GM23338 (cell line): ENCODE data around the gene HSFX1. TPM values are rescaled to one million over a fixed set of nuclear protein-coding genes. Genes with fewer than 3 reads are reported as not detected.

Experiments
- ATAC-seq: fragments of 200-7000 bp; cut with Tn5 transposase; 3 replicates; pipeline ENCODE4 v1.9.1; 2020
- DNase-seq: peaks from one replicate; pipeline ENCODE4 v3.0.0-alpha.2; 2015; ENCODE audit warnings: low spot score
- H2AFZ ChIP-seq: fragments of 200-600 bp; sonication (generic); 2 replicates; pipeline ENCODE4 v1.8.0; 2016; ENCODE audit warnings: antibody characterized with exemption, mild to moderate bottlenecking, moderate library complexity
- H3F3A ChIP-seq: fragments of 200-600 bp; sonication (generic); replicated peaks from 2 replicates; pipeline ENCODE4 v1.8.0; 2017; ENCODE audit warnings: antibody characterized with exemption, mixed run types, low read depth
- H3K27ac ChIP-seq: fragments of 200-600 bp; sonication (generic); 2 replicates; pipeline ENCODE4 v1.6.1; 2016; ENCODE audit warnings: low read depth
- H3K27me3 ChIP-seq: fragments of 200-600 bp; sonication (generic); 2 replicates; pipeline ENCODE4 v1.8.0; 2016; ENCODE audit warnings: mild to moderate bottlenecking, mixed run types, moderate library complexity; ENCODE audit not compliant: insufficient read depth
- H3K36me3 ChIP-seq: fragments of 200-600 bp; sonication (generic); 2 replicates; pipeline ENCODE4 v1.8.0; 2016; ENCODE audit warnings: mild to moderate bottlenecking; ENCODE audit not compliant: insufficient read depth
- H3K4me1 ChIP-seq: fragments of 200-600 bp; sonication (generic); 2 replicates; pipeline ENCODE4 v1.8.0; 2016; ENCODE audit warnings: mild to moderate bottlenecking, moderate library complexity; ENCODE audit not compliant: insufficient read depth
- H3K4me2 ChIP-seq: fragments of 200-600 bp; sonication (generic); 2 replicates; pipeline ENCODE4 v1.7.1; 2017; ENCODE audit warnings: mixed run types
- H3K4me3 ChIP-seq: fragments of 200-600 bp; sonication (generic); 2 replicates; pipeline ENCODE4 v1.6.1; 2016; ENCODE audit warnings: mixed run types
- H3K79me2 ChIP-seq: fragments of 200-600 bp; sonication (generic); replicated peaks from 2 replicates; pipeline ENCODE4 v1.8.0; 2017; ENCODE audit warnings: mild to moderate bottlenecking; ENCODE audit not compliant: insufficient read depth
- H3K9me2 ChIP-seq: fragments of 200-600 bp; sonication (generic); 2 replicates; pipeline ENCODE4 v1.8.0; 2017; ENCODE audit not compliant: insufficient read depth
- H4K20me1 ChIP-seq: fragments of 200-600 bp; sonication (generic); replicated peaks from 2 replicates; pipeline ENCODE4 v1.8.0; 2017; ENCODE audit warnings: mild to moderate bottlenecking; ENCODE audit not compliant: insufficient read depth
- H3K27ac Mint-ChIP-seq: 2 replicates; pipeline ENCODE4 v1.8.0; 2020; ENCODE audit warnings: inconsistent platforms, mild to moderate bottlenecking, moderate library complexity, mixed read lengths
- H3K27me3 Mint-ChIP-seq: 3 replicates; pipeline ENCODE4 v1.8.0; 2022; ENCODE audit warnings: low read depth, mild to moderate bottlenecking, moderate library complexity, mixed read lengths, inconsistent platforms; ENCODE audit not compliant: insufficient read depth, poor library complexity
- H3K36me3 Mint-ChIP-seq: 3 replicates; pipeline ENCODE4 v1.8.0; 2021; ENCODE audit warnings: low read depth, mild to moderate bottlenecking, inconsistent platforms, moderate library complexity, mixed read lengths
- H3K4me1 Mint-ChIP-seq: 3 replicates; pipeline ENCODE4 v1.8.0; 2020; ENCODE audit warnings: mild to moderate bottlenecking, inconsistent platforms, mixed read lengths
- H3K4me3 Mint-ChIP-seq: 3 replicates; pipeline ENCODE4 v1.8.0; 2021; ENCODE audit warnings: moderate library complexity, mild to moderate bottlenecking, inconsistent platforms, mixed read lengths
- H3K9me3 Mint-ChIP-seq: 3 replicates; pipeline ENCODE4 v1.8.0; 2020; ENCODE audit warnings: moderate library complexity, mild to moderate bottlenecking, inconsistent platforms, mixed read lengths
- CREB1 ChIP-seq: fragments of 250-450 bp; sonication (Bioruptor Pico); IDR thresholded peaks from 2 replicates; pipeline ENCODE4 v1.5.0; 2020; ENCODE audit warnings: low read depth, mild to moderate bottlenecking, moderate library complexity
- EZH2phosphoT487 ChIP-seq: fragments of 200-600 bp; sonication (generic); IDR thresholded peaks from one replicate; pipeline ENCODE4 v1.8.1; 2018; ENCODE audit warnings: antibody characterized with exemption; ENCODE audit not compliant: unreplicated experiment
- JUNB ChIP-seq: IDR thresholded peaks from one replicate; pipeline ENCODE4 v1.6.1; 2016; ENCODE audit warnings: antibody characterized with exemption; ENCODE audit not compliant: unreplicated experiment
- NANOG ChIP-seq: IDR thresholded peaks from 2 replicates; pipeline ENCODE4 v1.6.1; 2016; ENCODE audit warnings: antibody characterized with exemption, borderline replicate concordance
- POLR2AphosphoS5 ChIP-seq: IDR thresholded peaks from 2 replicates; pipeline ENCODE4 v1.6.1; 2016; ENCODE audit warnings: antibody characterized with exemption, low read depth
- STAT1 ChIP-seq: IDR thresholded peaks from one replicate; pipeline ENCODE4 v1.6.1; 2016; ENCODE audit warnings: antibody characterized with exemption; ENCODE audit not compliant: unreplicated experiment
- ZNF114 ChIP-seq: fragments of 250-450 bp; sonication (Bioruptor Pico); IDR thresholded peaks from 2 replicates; pipeline ENCODE4 v1.5.0; 2020; ENCODE audit warnings: mild to moderate bottlenecking, moderate library complexity
- ZNF331 ChIP-seq: fragments of 250-450 bp; sonication (Bioruptor Pico); IDR thresholded peaks from 2 replicates; pipeline ENCODE4 v1.5.0; 2020; ENCODE audit warnings: low read depth, mild to moderate bottlenecking, moderate library complexity
- polyA plus RNA-seq: library from polyadenylated mRNA; unstranded; fragments of >200 nt; fragmentation: Nextera tagmentation; extraction: Ambion mirVana; gene quantifications from 2 replicates; pipeline ENCODE4 v1.2.1, GENCODE V29; 2016
- total RNA-seq: library from RNA; depleted of rRNA; stranded (reverse); fragments of >200 nt; shearing (Covaris generic); gene quantifications from 2 replicates; pipeline ENCODE4 v1.2.3, GENCODE V29; 2014
- TF ChIP-seq, protein P1 (sequence below): IDR thresholded peaks from 2 replicates; pipeline ENCODE4 v1.6.1; 2016; ENCODE audit warnings: antibody characterized with exemption
- TF ChIP-seq, protein P2 (sequence below): fragments of 250-450 bp; sonication (Bioruptor Pico); IDR thresholded peaks from 2 replicates; pipeline ENCODE4 v1.5.0; 2020; ENCODE audit warnings: mild to moderate bottlenecking, moderate library complexity
- TF ChIP-seq, protein P3 (sequence below), 2 experiments: fragments of 200-600 bp in 1 of 2; sonication (generic) in 1 of 2; conservative IDR thresholded peaks; 2 replicates each; pipeline versions ENCODE4 v1.5.1 to v1.6.1; 2016 to 2017; ENCODE audit warnings: antibody characterized with exemption in 2 of 2, low read depth in 2 of 2, mild to moderate bottlenecking in 2 of 2, moderate library complexity in 1 of 2

Gene HSFX1
- total and polyA plus RNA-seq, 2 experiments from 2014 or later: 0.56 TPM; not detected in 1

DNA sequence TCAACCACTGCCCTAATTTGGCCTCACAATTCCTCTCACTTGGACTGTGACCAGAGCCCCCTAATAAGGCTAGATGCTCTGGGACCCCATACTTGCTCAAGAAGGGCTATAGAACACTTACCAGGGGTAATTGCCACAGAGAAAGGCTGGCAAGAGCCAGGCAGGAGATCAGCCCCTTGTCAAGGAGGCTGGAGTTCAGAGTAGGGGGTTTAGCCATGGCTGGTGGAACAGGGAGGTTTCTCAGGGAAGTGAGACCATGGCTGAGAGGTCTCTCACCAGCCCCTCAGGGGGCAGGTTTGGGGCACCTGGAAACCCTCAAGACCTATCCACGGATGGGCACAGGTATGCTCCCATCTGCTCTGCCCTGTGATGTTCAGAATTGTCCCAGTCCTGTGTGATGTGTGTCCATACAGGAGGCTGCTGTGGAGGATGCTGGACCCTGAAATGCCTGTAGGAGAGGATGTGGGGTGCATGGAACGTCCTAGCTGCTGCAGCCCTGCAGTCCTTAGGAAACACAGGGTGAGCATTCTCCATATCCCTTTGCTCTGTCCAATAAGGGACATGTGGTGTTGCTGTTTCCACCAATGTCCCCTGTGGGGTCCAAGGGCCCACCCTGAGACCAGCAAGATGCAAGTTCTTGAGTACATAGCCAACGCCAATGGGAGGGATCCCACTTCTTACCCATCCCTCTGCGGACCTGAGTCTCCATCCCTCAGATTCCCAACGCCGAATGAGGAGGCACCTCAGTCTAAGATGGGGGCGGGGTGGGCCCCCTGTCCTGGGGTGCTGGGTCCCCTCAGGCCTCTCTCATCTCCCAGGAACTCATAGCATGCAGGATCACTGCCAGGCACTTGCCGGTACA lies 16.4 kb upstream of the HSFX1 start:
- Histone ChIP-seq H3K4me1 (no peaks in the 10 kb centered on the region), H3K36me3 (no peaks in the 10 kb centered on the region), H3K27me3 (no peaks in the 10 kb centered on the region), H3K79me2 (no peaks in the 10 kb centered on the region), H3F3A (no peaks in the 10 kb centered on the region), H3K4me3 (no peak overlapping the region), H3K27ac (no peak overlapping the region), H2AFZ (no peak overlapping the region), H3K4me2 (no peak overlapping the region), H4K20me1 (no peaks in the 10 kb centered on the region), H3K9me2 (no peaks in the 10 kb centered on the region)
- Mint-ChIP-seq H3K4me3 (no peak overlapping the region), H3K9me3 (no peaks in the 10 kb centered on the region), H3K36me3 (no peaks in the 10 kb centered on the region), H3K27me3 (peaks cover 8% of the 10 kb centered on the region), H3K27ac (no peak overlapping the region), H3K4me1 (no peaks in the 10 kb centered on the region)
- TF ChIP-seq, protein P1, sequence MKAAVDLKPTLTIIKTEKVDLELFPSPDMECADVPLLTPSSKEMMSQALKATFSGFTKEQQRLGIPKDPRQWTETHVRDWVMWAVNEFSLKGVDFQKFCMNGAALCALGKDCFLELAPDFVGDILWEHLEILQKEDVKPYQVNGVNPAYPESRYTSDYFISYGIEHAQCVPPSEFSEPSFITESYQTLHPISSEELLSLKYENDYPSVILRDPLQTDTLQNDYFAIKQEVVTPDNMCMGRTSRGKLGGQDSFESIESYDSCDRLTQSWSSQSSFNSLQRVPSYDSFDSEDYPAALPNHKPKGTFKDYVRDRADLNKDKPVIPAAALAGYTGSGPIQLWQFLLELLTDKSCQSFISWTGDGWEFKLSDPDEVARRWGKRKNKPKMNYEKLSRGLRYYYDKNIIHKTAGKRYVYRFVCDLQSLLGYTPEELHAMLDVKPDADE: no peak
- TF ChIP-seq JUNB (no peak), NANOG (no peak)
- ATAC-seq (no peak), DNase-seq (no peak)

DNA sequence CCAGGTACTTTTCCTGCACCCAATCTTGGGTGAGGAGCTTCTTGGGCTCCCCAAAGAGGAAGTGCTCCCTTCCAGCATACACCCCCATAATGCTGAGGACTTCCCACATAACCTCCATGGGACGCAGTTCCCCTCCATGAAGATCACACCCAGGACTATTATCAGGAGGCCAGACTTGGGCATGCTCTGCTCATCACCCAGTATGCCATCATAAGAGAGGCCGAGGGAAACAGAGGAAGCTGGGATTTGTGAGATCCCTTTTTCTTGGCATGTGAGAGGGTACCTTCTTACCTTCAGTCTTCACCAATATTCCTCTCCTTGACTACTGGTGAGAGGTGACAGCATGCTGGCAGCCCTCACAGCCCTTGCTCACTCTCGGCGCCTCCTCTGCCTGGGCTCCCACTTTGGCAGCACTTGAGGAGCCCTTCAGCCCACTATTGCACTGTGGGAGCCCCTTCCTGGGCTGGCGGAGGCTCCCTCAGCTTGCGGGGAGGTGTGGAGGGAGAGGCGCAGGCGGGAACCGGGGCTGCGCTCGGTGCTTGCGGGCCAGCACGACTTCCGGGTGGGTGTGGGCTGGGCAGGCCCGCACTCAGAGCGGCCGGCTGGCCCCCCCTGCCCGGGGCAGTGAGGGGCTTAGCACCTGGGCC lies 15.7 kb upstream of the HSFX1 start:
- no peak for DNase-seq
- H3K27me3 Mint-ChIP-seq: peaks cover 8% of the 10 kb centered on the region
- no peaks in the 10 kb centered on the region for H3K4me1 Mint-ChIP-seq
- H3K9me3 Mint-ChIP-seq: no peaks in the 10 kb centered on the region
- Histone ChIP-seq H3K36me3 (no peaks in the 10 kb centered on the region), H3K4me2 (no peak overlapping the region), H3K4me1 (no peaks in the 10 kb centered on the region), H3K27me3 (no peaks in the 10 kb centered on the region), H4K20me1 (no peaks in the 10 kb centered on the region), H3K79me2 (no peaks in the 10 kb centered on the region), H3K9me2 (no peaks in the 10 kb centered on the region), H3F3A (no peaks in the 10 kb centered on the region), H3K27ac (no peak overlapping the region), H3K4me3 (no peak overlapping the region), H2AFZ (no peak overlapping the region)
- H3K36me3 Mint-ChIP-seq: no peaks in the 10 kb centered on the region
- H3K27ac Mint-ChIP-seq: no peak overlapping the region
- ATAC-seq: no peak
- no peak overlapping the region for H3K4me3 Mint-ChIP-seq
- no peak for TF ChIP-seq EZH2phosphoT487
- no peak for TF ChIP-seq NANOG
- TF ChIP-seq POLR2AphosphoS5: no peak
- no peak for TF ChIP-seq CREB1 (CRISPR knock-in tag)
- TF ChIP-seq, protein P2, sequence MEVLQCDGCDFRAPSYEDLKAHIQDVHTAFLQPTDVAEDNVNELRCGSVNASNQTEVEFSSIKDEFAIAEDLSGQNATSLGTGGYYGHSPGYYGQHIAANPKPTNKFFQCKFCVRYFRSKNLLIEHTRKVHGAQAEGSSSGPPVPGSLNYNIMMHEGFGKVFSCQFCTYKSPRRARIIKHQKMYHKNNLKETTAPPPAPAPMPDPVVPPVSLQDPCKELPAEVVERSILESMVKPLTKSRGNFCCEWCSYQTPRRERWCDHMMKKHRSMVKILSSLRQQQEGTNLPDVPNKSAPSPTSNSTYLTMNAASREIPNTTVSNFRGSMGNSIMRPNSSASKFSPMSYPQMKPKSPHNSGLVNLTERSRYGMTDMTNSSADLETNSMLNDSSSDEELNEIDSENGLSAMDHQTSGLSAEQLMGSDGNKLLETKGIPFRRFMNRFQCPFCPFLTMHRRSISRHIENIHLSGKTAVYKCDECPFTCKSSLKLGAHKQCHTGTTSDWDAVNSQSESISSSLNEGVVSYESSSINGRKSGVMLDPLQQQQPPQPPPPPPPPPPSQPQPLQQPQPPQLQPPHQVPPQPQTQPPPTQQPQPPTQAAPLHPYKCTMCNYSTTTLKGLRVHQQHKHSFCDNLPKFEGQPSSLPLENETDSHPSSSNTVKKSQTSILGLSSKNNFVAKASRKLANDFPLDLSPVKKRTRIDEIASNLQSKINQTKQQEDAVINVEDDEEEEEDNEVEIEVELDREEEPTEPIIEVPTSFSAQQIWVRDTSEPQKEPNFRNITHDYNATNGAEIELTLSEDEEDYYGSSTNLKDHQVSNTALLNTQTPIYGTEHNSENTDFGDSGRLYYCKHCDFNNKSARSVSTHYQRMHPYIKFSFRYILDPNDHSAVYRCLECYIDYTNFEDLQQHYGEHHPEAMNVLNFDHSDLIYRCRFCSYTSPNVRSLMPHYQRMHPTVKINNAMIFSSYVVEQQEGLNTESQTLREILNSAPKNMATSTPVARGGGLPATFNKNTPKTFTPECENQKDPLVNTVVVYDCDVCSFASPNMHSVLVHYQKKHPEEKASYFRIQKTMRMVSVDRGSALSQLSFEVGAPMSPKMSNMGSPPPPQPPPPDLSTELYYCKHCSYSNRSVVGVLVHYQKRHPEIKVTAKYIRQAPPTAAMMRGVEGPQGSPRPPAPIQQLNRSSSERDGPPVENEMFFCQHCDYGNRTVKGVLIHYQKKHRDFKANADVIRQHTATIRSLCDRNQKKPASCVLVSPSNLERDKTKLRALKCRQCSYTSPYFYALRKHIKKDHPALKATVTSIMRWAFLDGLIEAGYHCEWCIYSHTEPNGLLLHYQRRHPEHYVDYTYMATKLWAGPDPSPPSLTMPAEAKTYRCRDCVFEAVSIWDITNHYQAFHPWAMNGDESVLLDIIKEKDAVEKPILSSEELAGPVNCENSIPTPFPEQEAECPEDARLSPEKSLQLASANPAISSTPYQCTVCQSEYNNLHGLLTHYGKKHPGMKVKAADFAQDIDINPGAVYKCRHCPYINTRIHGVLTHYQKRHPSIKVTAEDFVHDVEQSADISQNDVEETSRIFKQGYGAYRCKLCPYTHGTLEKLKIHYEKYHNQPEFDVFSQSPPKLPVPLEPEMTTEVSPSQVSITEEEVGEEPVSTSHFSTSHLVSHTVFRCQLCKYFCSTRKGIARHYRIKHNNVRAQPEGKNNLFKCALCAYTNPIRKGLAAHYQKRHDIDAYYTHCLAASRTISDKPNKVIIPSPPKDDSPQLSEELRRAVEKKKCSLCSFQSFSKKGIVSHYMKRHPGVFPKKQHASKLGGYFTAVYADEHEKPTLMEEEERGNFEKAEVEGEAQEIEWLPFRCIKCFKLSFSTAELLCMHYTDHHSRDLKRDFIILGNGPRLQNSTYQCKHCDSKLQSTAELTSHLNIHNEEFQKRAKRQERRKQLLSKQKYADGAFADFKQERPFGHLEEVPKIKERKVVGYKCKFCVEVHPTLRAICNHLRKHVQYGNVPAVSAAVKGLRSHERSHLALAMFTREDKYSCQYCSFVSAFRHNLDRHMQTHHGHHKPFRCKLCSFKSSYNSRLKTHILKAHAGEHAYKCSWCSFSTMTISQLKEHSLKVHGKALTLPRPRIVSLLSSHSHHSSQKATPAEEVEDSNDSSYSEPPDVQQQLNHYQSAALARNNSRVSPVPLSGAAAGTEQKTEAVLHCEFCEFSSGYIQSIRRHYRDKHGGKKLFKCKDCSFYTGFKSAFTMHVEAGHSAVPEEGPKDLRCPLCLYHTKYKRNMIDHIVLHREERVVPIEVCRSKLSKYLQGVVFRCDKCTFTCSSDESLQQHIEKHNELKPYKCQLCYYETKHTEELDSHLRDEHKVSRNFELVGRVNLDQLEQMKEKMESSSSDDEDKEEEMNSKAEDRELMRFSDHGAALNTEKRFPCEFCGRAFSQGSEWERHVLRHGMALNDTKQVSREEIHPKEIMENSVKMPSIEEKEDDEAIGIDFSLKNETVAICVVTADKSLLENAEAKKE: no peak
- TF ChIP-seq, protein P3, sequence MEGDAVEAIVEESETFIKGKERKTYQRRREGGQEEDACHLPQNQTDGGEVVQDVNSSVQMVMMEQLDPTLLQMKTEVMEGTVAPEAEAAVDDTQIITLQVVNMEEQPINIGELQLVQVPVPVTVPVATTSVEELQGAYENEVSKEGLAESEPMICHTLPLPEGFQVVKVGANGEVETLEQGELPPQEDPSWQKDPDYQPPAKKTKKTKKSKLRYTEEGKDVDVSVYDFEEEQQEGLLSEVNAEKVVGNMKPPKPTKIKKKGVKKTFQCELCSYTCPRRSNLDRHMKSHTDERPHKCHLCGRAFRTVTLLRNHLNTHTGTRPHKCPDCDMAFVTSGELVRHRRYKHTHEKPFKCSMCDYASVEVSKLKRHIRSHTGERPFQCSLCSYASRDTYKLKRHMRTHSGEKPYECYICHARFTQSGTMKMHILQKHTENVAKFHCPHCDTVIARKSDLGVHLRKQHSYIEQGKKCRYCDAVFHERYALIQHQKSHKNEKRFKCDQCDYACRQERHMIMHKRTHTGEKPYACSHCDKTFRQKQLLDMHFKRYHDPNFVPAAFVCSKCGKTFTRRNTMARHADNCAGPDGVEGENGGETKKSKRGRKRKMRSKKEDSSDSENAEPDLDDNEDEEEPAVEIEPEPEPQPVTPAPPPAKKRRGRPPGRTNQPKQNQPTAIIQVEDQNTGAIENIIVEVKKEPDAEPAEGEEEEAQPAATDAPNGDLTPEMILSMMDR (conservative IDR thresholded peaks at IDR 0.05; ENCODE audit: low read depth in 2 of 2): no peak
- TF ChIP-seq ZNF331 (CRISPR knock-in tag): no peak
- no peak for TF ChIP-seq STAT1
- TF ChIP-seq ZNF114: no peak
